ENCODE measurements around the gene PRIMA1. TPM values are rescaled to one million over a fixed set of nuclear protein-coding genes. Genes with fewer than 3 reads are reported as not detected.

Gene PRIMA1
- total RNA-seq, 2 experiments from 2014 or later, result not detected

DNA sequence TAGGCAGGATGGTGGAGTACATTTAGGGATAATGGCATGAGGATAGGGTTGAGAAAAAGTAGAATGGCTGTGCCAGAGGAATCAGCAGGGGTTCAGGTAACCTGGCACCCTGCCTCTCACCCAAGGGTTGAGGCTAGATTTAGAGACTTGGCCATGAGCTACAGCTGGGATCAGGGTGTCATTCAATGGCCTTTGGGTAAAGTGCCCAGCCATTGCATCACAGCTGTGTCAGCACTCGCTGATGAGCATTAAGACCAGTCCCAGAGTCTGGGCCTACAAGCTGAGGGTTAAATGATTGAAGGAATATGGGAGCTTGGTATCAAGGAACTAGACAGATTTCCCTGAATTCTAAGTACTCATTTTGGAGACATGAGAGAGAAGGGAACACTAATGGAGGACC lies 113.9 kb downstream of the PRIMA1 start:
- H3K36me3 Mint-ChIP-seq (ENCODE audit: low read depth), result no peaks in the 10 kb centered on the region
- H3K9me3 Mint-ChIP-seq, result no peaks in the 10 kb centered on the region
- intact Hi-C loops (cut with micrococcal nuclease), result no loop called here
- peaks cover 11% of the 10 kb centered on the region for H3K27me3 Mint-ChIP-seq
- POLR2A ChIA-PET, result no interaction called here
- H3K27ac Mint-ChIP-seq, result no peak overlapping the region
- TF ChIP-seq, protein P1, sequence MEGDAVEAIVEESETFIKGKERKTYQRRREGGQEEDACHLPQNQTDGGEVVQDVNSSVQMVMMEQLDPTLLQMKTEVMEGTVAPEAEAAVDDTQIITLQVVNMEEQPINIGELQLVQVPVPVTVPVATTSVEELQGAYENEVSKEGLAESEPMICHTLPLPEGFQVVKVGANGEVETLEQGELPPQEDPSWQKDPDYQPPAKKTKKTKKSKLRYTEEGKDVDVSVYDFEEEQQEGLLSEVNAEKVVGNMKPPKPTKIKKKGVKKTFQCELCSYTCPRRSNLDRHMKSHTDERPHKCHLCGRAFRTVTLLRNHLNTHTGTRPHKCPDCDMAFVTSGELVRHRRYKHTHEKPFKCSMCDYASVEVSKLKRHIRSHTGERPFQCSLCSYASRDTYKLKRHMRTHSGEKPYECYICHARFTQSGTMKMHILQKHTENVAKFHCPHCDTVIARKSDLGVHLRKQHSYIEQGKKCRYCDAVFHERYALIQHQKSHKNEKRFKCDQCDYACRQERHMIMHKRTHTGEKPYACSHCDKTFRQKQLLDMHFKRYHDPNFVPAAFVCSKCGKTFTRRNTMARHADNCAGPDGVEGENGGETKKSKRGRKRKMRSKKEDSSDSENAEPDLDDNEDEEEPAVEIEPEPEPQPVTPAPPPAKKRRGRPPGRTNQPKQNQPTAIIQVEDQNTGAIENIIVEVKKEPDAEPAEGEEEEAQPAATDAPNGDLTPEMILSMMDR (IDR thresholded peaks at IDR 0.05), result no peak
- DNase-seq (no peak), ATAC-seq (no peak)
- CTCF ChIA-PET, result interaction anchor here (0.5 kb wide), 1 partner anchor 8 kb away, joined by 3 read pairs; no protein-coding TSS in a partner anchor
- no peaks in the 10 kb centered on the region for H3K4me1 Mint-ChIP-seq (ENCODE audit: low read depth)
- H3K4me3 Mint-ChIP-seq, result no peak overlapping the region

DNA sequence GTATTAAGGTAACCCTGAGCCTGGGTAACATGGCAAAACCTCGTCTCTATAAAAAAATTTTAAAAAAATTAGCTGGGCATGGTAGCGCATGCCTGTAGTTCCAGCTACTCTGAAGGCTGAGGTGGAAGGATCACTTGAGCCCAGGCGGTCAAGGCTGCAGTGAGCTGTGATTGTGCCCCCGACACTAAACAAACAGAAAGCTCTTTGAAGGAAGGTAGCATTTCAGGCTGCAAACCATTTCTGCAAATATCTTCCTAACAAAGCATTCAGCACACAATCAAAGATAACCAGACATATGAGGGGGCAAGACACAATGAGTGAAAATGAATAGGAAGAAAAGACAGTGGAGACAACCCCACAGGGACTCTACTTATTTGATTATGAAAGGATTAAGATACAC lies 118.7 kb downstream of the PRIMA1 start:
- DNase-seq (no peak), ATAC-seq (no peak)
- POLR2A ChIA-PET, result no interaction called here
- intact Hi-C loops (cut with micrococcal nuclease), result no loop called here
- Mint-ChIP-seq H3K4me3 (no peak overlapping the region), H3K27me3 (peaks cover 20% of the 10 kb centered on the region), H3K9me3 (peaks cover 2% of the 10 kb centered on the region), H3K36me3 (ENCODE audit: low read depth) (no peaks in the 10 kb centered on the region), H3K4me1 (ENCODE audit: low read depth) (no peaks in the 10 kb centered on the region), H3K27ac (no peak overlapping the region)
- CTCF ChIA-PET, result no interaction called here
- TF ChIP-seq, protein P1 (IDR thresholded peaks at IDR 0.05), result no peak

Other genes starting within 250 kb of the PRIMA1 start
- gene FAM181A, start 138.9 kb upstream of the PRIMA1 start, total RNA-seq, result not detected
- 10 to 100 TPM; 11.7 to 12.7 TPM for gene ASB2, start 188.1 kb upstream of the PRIMA1 start, total RNA-seq
- not detected for gene CCDC197, start 208.8 kb upstream of the PRIMA1 start, total RNA-seq
- under 1 TPM; 0.25 to 0.29 TPM for gene OTUB2, start 237.9 kb upstream of the PRIMA1 start, total RNA-seq

Measured in activated CD8-positive, alpha-beta T cell treated with anti-CD3 and anti-CD28 coated beads for 36 hours (primary cell).